SIG-M5 treated with dmso at 0.1 percent for 504 hours (cell line): ENCODE results near the gene HORMAD1.
A peak's percentile ranks its signal among the peaks of the same experiment; 100 is the strongest.
"Not testable (repeated sequence)": the region's sequence is repeated elsewhere in the genome, so short reads cannot be mapped to it uniquely, and the experiment has no call there.

Experiments used
- DNase-seq: peaks from one replicate; lab custom pipeline; 2025; ENCODE audit not compliant: unreplicated experiment; lab: John Stamatoyannopoulos, UW

The HORMAD1 gene

GRCh38 chr1:150720703-150721102 lies at the start of gene HORMAD1:
Gene HORMAD1 (minus strand): TSS chr1:150720895. CDS start chr1:150719505, 1,390 bp downstream.
- DNase-seq, result no peak

GRCh38 chr1:150767704-150768103 lies 47.0 kb upstream of the HORMAD1 start:
- not testable (repeated sequence) for DNase-seq

- DNase-seq, result not testable (repeated sequence)
These were observed 45.2 kb upstream of the HORMAD1 start for GRCh38 chr1:150765977-150766301.

GRCh38 chr1:150765296-150765976 lies 44.7 kb upstream of the HORMAD1 start, which contains the start of gene CTSS:
Gene CTSS (minus strand): TSS chr1:150765778. CDS start chr1:150764763, 1,015 bp downstream.
- peak; percentile 99 for DNase-seq

GRCh38 chr1:150764617-150765101 lies 44.0 kb upstream of the HORMAD1 start:
- peak; percentile 23 for DNase-seq

- DNase-seq, result no peak
These were observed 42.3 kb upstream of the HORMAD1 start for GRCh38 chr1:150763018-150763417.

GRCh38 chr1:150762552-150762951 lies 41.9 kb upstream of the HORMAD1 start:
- DNase-seq, result no peak

GRCh38 chr1:150761801-150762200 lies 41.1 kb upstream of the HORMAD1 start:
- no peak for DNase-seq

- DNase-seq, result peak; percentile 17
These were observed 39.3 kb upstream of the HORMAD1 start for GRCh38 chr1:150760013-150760412.

- no peak for DNase-seq
These were observed 32.7 kb upstream of the HORMAD1 start for GRCh38 chr1:150753416-150753815.

GRCh38 chr1:150751443-150751842 lies 30.7 kb upstream of the HORMAD1 start:
- DNase-seq, result no peak

- no peak for DNase-seq
These were observed 29.1 kb upstream of the HORMAD1 start for GRCh38 chr1:150749720-150750311.

GRCh38 chr1:150748878-150749719 lies 28.4 kb upstream of the HORMAD1 start:
- no peak for DNase-seq

- no peak for DNase-seq
These were observed 9.5 kb upstream of the HORMAD1 start for GRCh38 chr1:150730130-150730721.

- no peak for DNase-seq
These were observed 3.6 kb upstream of the HORMAD1 start for GRCh38 chr1:150724336-150724735.

- DNase-seq, result no peak
These were observed 597 bp downstream of the HORMAD1 start for GRCh38 chr1:150720098-150720497.

- no peak for DNase-seq
These were observed 2.3 kb downstream of the HORMAD1 start for GRCh38 chr1:150718225-150718891.

- DNase-seq, result not testable (repeated sequence)
These were observed 11.7 kb downstream of the HORMAD1 start for GRCh38 chr1:150709031-150709430.

GRCh38 chr1:150708595-150708994 lies 12.1 kb downstream of the HORMAD1 start:
- DNase-seq, result no peak

- DNase-seq, result no peak
These were observed 14.6 kb downstream of the HORMAD1 start for GRCh38 chr1:150706091-150706490.

GRCh38 chr1:150703427-150703826 lies 17.3 kb downstream of the HORMAD1 start:
- no peak for DNase-seq
